ENCODE results near the gene PTK6. TPM values are rescaled to one million over a fixed set of nuclear protein-coding genes. Genes with fewer than 3 reads are reported as not detected.

The PTK6 gene
- total and polyA plus RNA-seq, 12 donors, result 0.03 to 0.28 (median 0.06) TPM; not detected in 9

DNA sequence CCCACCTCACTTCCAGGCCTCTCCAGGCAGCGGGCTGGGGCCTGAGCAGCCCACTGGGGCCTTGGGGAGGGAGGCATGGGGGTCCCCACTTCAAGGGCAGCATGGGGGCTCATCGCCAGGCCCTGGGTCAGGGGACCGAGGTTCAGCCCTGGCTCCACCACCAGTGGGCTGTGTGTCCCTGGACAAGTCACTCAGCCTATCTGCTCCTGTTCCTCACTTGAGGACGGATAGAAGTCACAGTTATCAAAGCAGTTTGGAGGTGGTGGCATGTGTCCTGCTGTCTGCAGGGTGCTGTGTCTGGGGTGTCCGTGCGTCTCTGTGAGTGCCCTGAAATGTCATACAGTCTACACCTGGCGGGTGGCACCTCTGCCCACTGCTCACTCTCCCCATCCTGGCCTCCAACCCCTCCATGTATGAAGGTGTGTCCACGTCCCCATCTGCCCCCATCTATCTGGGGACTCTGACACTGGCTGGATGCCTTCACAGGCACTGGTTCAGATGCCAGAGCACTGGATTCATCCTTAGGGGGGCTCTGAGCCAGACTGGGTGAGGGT lies 41.9 kb downstream of the PTK6 start:
- ATAC-seq, result no peak
- TF ChIP-seq, protein P1, sequence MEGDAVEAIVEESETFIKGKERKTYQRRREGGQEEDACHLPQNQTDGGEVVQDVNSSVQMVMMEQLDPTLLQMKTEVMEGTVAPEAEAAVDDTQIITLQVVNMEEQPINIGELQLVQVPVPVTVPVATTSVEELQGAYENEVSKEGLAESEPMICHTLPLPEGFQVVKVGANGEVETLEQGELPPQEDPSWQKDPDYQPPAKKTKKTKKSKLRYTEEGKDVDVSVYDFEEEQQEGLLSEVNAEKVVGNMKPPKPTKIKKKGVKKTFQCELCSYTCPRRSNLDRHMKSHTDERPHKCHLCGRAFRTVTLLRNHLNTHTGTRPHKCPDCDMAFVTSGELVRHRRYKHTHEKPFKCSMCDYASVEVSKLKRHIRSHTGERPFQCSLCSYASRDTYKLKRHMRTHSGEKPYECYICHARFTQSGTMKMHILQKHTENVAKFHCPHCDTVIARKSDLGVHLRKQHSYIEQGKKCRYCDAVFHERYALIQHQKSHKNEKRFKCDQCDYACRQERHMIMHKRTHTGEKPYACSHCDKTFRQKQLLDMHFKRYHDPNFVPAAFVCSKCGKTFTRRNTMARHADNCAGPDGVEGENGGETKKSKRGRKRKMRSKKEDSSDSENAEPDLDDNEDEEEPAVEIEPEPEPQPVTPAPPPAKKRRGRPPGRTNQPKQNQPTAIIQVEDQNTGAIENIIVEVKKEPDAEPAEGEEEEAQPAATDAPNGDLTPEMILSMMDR (IDR thresholded peaks at IDR 0.05), result no peak
- WGBS, 2 donors, result 70% methylated on average over 8 of the region's 8 CpGs
- Histone ChIP-seq H3K36me3 (peaks cover 0 to 44% (median 0%) of the 10 kb centered on the region in 9 donors), H3K27ac (peak overlapping the region in 1 of 10 donors; percentile 22), H3K4me3 (no peak overlapping the region), H3K4me1 (peaks cover 10 to 41% (median 30%) of the 10 kb centered on the region in 9 donors), H3K9me3 (no peaks in the 10 kb centered on the region), H3K27me3 (peaks cover 0 to 49% (median 38%) of the 10 kb centered on the region in 7 donors)
- intact Hi-C loops (cut with DNase I), result loop anchor here in 1 of 10 donors (5.0 kb wide), 1 partner anchor 1118 kb away; no protein-coding TSS in a partner anchor
- no peak for DNase-seq

DNA sequence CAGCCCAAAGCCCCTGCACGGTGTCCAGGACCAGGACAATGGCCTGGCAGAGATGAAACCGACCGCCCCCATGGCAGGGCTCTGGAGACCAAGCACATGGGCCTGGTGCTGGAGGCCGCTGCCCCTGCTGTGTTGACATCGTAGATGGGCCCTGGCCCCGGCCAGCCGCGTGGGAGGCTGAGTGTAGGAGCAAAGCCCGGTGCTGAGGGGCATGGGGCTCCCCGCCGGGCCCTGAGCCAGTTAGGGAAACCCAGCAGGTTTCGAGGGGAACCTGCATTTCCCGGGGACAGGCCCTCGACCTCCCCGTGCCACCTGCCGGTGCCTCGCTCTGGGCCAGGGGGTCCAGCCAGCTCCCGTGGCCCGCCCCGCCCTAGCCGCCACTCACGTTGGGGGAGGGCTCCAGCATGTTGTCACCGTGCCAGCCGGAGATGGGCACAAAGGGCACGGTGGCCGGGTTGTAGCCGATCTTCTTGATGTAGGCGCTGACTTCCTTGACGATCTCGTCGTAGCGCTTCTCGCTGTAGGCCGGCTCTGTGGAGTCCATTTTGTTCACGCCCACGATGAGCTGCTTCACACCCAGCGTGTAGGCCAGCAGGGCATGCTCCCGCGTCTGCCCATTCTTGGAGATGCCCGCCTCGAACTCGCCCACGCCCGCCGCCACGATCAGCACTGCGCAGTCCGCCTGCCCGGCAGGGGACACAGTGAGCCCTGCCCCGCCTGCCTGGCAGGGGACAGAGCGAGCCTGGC lies 42.6 kb downstream of the PTK6 start:
- TF ChIP-seq, protein P1 (IDR thresholded peaks at IDR 0.05), result no peak
- intact Hi-C loops (cut with DNase I), result loop anchor here in 1 of 10 donors (5.0 kb wide), 1 partner anchor 1117 kb away; no protein-coding TSS in a partner anchor
- Histone ChIP-seq H3K9me3 (no peaks in the 10 kb centered on the region), H3K4me1 (peaks cover 8 to 35% (median 25%) of the 10 kb centered on the region in 9 donors), H3K4me3 (no peak overlapping the region), H3K27ac (peak overlapping the region in 1 of 10 donors; percentile 22), H3K36me3 (peaks cover 0 to 49% (median 0%) of the 10 kb centered on the region in 9 donors), H3K27me3 (peaks cover 0 to 47% (median 37%) of the 10 kb centered on the region in 7 donors)
- ATAC-seq (no peak), DNase-seq (no peak)
- WGBS, 2 donors, result 79 to 80% methylated on average over 51 of the region's 51 CpGs

DNA sequence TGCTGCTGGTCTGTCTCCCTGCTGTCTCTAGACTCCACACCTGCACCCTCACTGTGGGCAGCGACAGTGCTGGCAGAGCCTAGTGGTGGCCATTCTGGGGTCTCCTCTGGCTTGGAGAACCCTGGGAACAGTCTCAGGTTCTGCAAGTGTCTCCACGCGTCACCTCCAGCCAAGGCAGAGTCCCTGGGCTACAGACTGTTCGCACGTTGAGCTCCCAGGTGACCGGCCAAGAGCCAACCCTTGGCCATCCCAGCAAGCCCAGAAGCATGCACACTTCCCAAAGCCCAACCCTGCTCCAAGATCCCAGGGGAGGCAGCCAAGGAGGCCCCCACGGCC lies 43.1 kb downstream of the PTK6 start:
- Histone ChIP-seq H3K27ac (no peak overlapping the region), H3K27me3 (peaks cover 0 to 45% (median 37%) of the 10 kb centered on the region in 7 donors)

DNA sequence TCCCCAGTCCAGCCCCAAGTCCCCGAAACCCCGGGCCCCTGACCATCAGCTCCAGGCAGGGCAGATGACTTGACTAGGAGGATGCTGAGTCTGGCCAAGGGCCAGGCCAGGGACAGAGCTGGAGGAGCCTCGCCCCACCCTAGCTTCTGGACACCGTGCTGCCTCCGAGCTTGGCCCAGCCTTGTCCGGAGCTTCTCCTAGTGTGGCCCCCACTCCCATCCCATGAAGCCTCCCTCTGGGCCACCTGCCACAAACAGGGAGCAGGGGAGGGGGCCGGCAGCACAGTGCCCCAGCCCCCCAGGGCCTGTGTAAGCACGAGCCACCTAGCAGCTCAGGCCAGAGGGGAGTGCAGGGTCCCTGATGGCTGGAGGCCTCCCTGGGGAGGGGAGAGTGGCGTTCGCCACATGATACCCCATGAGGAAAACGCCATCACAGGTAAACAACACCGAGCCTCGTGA lies 43.6 kb downstream of the PTK6 start:
- H3K4me1 ChIP-seq, result peaks cover 4 to 35% (median 21%) of the 10 kb centered on the region in 9 donors
- ATAC-seq (no peak), DNase-seq (no peak)
- no peak overlapping the region for H3K4me3 ChIP-seq
- H3K27me3 ChIP-seq, result peaks cover 0 to 45% (median 41%) of the 10 kb centered on the region in 7 donors
- intact Hi-C loops (cut with DNase I), result no loop called here
- WGBS, 2 donors, result 60 to 63% methylated on average over 13 of the region's 13 CpGs
- H3K9me3 ChIP-seq, result no peaks in the 10 kb centered on the region
- peaks cover 0 to 59% (median 0%) of the 10 kb centered on the region in 9 donors for H3K36me3 ChIP-seq
- H3K27ac ChIP-seq, result no peak overlapping the region
- TF ChIP-seq, protein P1 (IDR thresholded peaks at IDR 0.05), result no peak

More for the DNA sequence above, 43.1 kb downstream of the PTK6 start:
- Histone ChIP-seq H3K9me3 (no peaks in the 10 kb centered on the region), H3K4me1 (peaks cover 4 to 31% (median 21%) of the 10 kb centered on the region in 9 donors), H3K36me3 (peaks cover 0 to 54% (median 0%) of the 10 kb centered on the region in 9 donors), H3K4me3 (no peak overlapping the region)
- 73% methylated on average over 7 of the region's 7 CpGs for WGBS, 2 donors
- TF ChIP-seq, protein P1 (IDR thresholded peaks at IDR 0.05), result no peak
- intact Hi-C loops (cut with DNase I), result no loop called here
- ATAC-seq, result no peak
- DNase-seq, result no peak
